Right lobe of liver (tissue), 6 donors: Measurements from ENCODE around the gene CXCR4. TPM values are rescaled to one million over a fixed set of nuclear protein-coding genes. Genes with fewer than 3 reads are reported as not detected.

ENCODE experiments used
- ATAC-seq, 4 donors: fragments of 200-7000 bp; cut with Tn5 transposase; one replicate each; pipeline ENCODE4 v1.9.1; 2020; ENCODE audit warnings: mild to moderate bottlenecking in 4 of 4, moderate library complexity in 4 of 4
- DNase-seq, 3 donors: peaks; one replicate each; pipeline ENCODE4 v3.0.0-alpha.2; 2020
- H3K27ac ChIP-seq, 3 donors: fragments of 200-600 bp; one replicate each; pipeline ENCODE4 v1.8.0; 2022
- H3K27me3 ChIP-seq, 2 donors: fragments of 200-600 bp; one replicate each; pipeline ENCODE4 v1.8.0; 2022
- H3K36me3 ChIP-seq, 4 donors: fragments of 200-600 bp; sonication (generic) in 1 of 4; one replicate each; pipeline versions ENCODE4 v1.5.1 to v1.8.0; 2017 to 2022; ENCODE audit warnings: control low read depth in 1 of 4
- H3K4me1 ChIP-seq, 4 donors: fragments of 200-600 bp; sonication (generic) in 1 of 4; one replicate each; pipeline versions ENCODE4 v1.5.1 to v1.8.0; 2017 to 2022; ENCODE audit warnings: control low read depth in 1 of 4
- H3K4me3 ChIP-seq, 3 donors: fragments of 200-600 bp; one replicate each; pipeline ENCODE4 v1.8.0; 2022
- H3K9me3 ChIP-seq, 4 donors: fragments of 200-600 bp; sonication (generic) in 1 of 4; one replicate each; pipeline versions ENCODE4 v1.5.1 to v1.8.0; 2017 to 2022; ENCODE audit warnings: control low read depth in 1 of 4
- CTCF ChIP-seq, 4 donors: fragments of 200-600 bp in 3 of 4; fragments of 450-650 bp in 1 of 4; IDR thresholded peaks; one replicate each; pipeline versions ENCODE4 v1.5.1 to v1.8.0; 2016 to 2022; ENCODE audit warnings: antibody characterized with exemption in 4 of 4, mild to moderate bottlenecking in 2 of 4
- POLR2A ChIP-seq: fragments of 450-650 bp; IDR thresholded peaks from one replicate; pipeline ENCODE4 v1.6.1; 2017; ENCODE audit warnings: antibody characterized with exemption, mild to moderate bottlenecking
- WGBS: methylation state at CpG from one replicate; pipeline ENCODE4 v1.1.6; 2018; ENCODE audit warnings: low coverage, low lambda C conversion rate; ENCODE audit not compliant: insufficient coverage; ENCODE audit errors: missing lambda C conversion rate; 5-methylcytosine and 5-hydroxymethylcytosine counted together
- intact Hi-C, 2 donors: fragments of 100-400 bp; cut with DNase I; formaldehyde crosslinking; loops; one replicate each; pipeline versions ENCODE4 v1.11.2 to v1.14.1; 2022
- total RNA-seq, 6 experiments: library from RNA; depleted of rRNA in 2 of 6; stranded (reverse); fragments of >200 nt in 2 of 6; fragmentation: NEBNext Ultra II Directional in 3 of 6; extraction: Animal tissue kit (Norgen Biotek cat#: 25700) in 3 of 6; gene quantifications; one replicate each; pipeline versions ENCODE4 v1.1.0 to v1.2.4, GENCODE V29; 2016 to 2023
- donor health status: DM: no; HTN: yes; CAD: no.
- donor health status: DM: no; HTN: no; CAD: no.
- donor health status: DM: no; HTN: no; CAD: no.
- donor health status: DM: no; HTN: yes; CAD: no.
- donor health status: DM: no; HTN: yes; CAD: no.

CXCR4 gene
- total RNA-seq, 6 experiments from 2014 or later = 1.8 to 12.6 (median 6.9) TPM

- Histone ChIP-seq H3K27me3 (peaks cover 0 to 16% of the 10 kb centered on the region in 2 donors), H3K36me3 (no peaks in the 10 kb centered on the region), H3K4me1 (no peaks in the 10 kb centered on the region), H3K27ac (no peak overlapping the region), H3K9me3 (no peaks in the 10 kb centered on the region), H3K4me3 (no peak overlapping the region)
- no peak for TF ChIP-seq POLR2A
- TF ChIP-seq CTCF (IDR thresholded peaks at IDR 0.05) = no peak
- 20% methylated on average over 2 of the region's 2 CpGs for WGBS
- ATAC-seq (no peak), DNase-seq (no peak)
- intact Hi-C loops = no loop called here
Measured at GRCh38 chr2:136124805-136125204, 6.9 kb upstream of the CXCR4 start.

GRCh38 chr2:136122661-136123060 is 4.7 kb upstream of the CXCR4 start:
- no peak overlapping the region for H3K27ac ChIP-seq
- intact Hi-C loops = no loop called here

GRCh38 chr2:136121204-136121910 is 3.4 kb upstream of the CXCR4 start:
- Histone ChIP-seq H3K36me3 (no peaks in the 10 kb centered on the region), H3K9me3 (no peaks in the 10 kb centered on the region), H3K27ac (no peak overlapping the region), H3K4me3 (no peak overlapping the region), H3K27me3 (peaks cover 0 to 18% of the 10 kb centered on the region in 2 donors), H3K4me1 (peaks cover 0 to 11% (median 0%) of the 10 kb centered on the region in 4 donors)
- intact Hi-C loops = no loop called here
- ATAC-seq = no peak
- 40% methylated on average over 2 of the region's 3 CpGs for WGBS
- no peak for TF ChIP-seq CTCF (IDR thresholded peaks at IDR 0.05)
- no peak for TF ChIP-seq POLR2A
- no peak for DNase-seq

More at GRCh38 chr2:136122661-136123060, 4.7 kb upstream of the CXCR4 start:
- peak in 1 of 4 donors; percentile 13 for ATAC-seq
- no peak for DNase-seq
- Histone ChIP-seq H3K36me3 (no peaks in the 10 kb centered on the region), H3K9me3 (no peaks in the 10 kb centered on the region), H3K4me1 (no peaks in the 10 kb centered on the region), H3K27me3 (peaks cover 0 to 18% of the 10 kb centered on the region in 2 donors), H3K4me3 (no peak overlapping the region)
- 17% methylated on average over 3 of the region's 3 CpGs for WGBS
- TF ChIP-seq POLR2A (no peak), CTCF (IDR thresholded peaks at IDR 0.05) (no peak)

- H3K9me3 ChIP-seq = no peaks in the 10 kb centered on the region
- peaks cover 0 to 11% (median 0%) of the 10 kb centered on the region in 4 donors for H3K4me1 ChIP-seq
- ATAC-seq (no peak), DNase-seq (no peak)
- H3K27ac ChIP-seq = no peak overlapping the region
- intact Hi-C loops = no loop called here
- TF ChIP-seq POLR2A = no peak
- no peak for TF ChIP-seq CTCF (IDR thresholded peaks at IDR 0.05)
- H3K27me3 ChIP-seq = peaks cover 0 to 18% of the 10 kb centered on the region in 2 donors
- H3K36me3 ChIP-seq = no peaks in the 10 kb centered on the region
- WGBS = 20% methylated on average over 16 of the region's 16 CpGs
- peak overlapping the region in 1 of 3 donors; percentile 48 for H3K4me3 ChIP-seq
Measured at GRCh38 chr2:136119717-136120675, 2.0 kb upstream of the CXCR4 start.
